K562 (cell line): ENCODE data around the gene TBX10. TPM values are rescaled to one million over a fixed set of nuclear protein-coding genes. Genes with fewer than 3 reads are reported as not detected.

ENCODE experiments used
- AFF1 ChIP-seq, 2 experiments: fragments of 450-650 bp; IDR thresholded peaks; 2 replicates each; pipeline ENCODE4 v1.6.1; 2018; ENCODE audit warnings: mild to moderate bottlenecking in 2 of 2, low read depth in 1 of 2; ENCODE audit not compliant: partially characterized antibody in 2 of 2
- ARID2 ChIP-seq: fragments of 450-650 bp; IDR thresholded peaks from 2 replicates; pipeline ENCODE4 v1.6.1; 2017; ENCODE audit warnings: antibody characterized with exemption, mild to moderate bottlenecking
- CEBPZ ChIP-seq: fragments of 150-350 bp; IDR thresholded peaks from 2 replicates; pipeline ENCODE4 v1.6.1; 2014; ENCODE audit warnings: low read depth, mild to moderate bottlenecking, low read length, borderline replicate concordance
- CTCFL ChIP-seq: IDR thresholded peaks from 2 replicates; pipeline ENCODE4 v1.6.1; 2011; ENCODE audit warnings: borderline replicate concordance, low read depth, mild to moderate bottlenecking, moderate library complexity, low read length; ENCODE audit not compliant: insufficient read depth, poor library complexity, severe bottlenecking
- FOXP1 ChIP-seq: sonication (generic); formaldehyde crosslinking; IDR thresholded peaks from 2 replicates; pipeline ENCODE4 v1.8.0; 2022; ENCODE audit warnings: mild to moderate bottlenecking, missing genetic modification reagents
- JUND ChIP-seq, 2 experiments: IDR thresholded peaks; 2 replicates in 1 of 2; 3 replicates in 1 of 2; pipeline ENCODE4 v1.6.1; 2011; ENCODE audit warnings: borderline replicate concordance in 2 of 2, low read depth in 2 of 2, low read length in 2 of 2, improper control_type of control experiment in 1 of 2, missing biosample characterization in 1 of 2, missing genetic modification characterization in 1 of 2, missing genetic modification reagents in 1 of 2
- POLR2B ChIP-seq: fragments of 450-650 bp; IDR thresholded peaks from 2 replicates; pipeline ENCODE4 v1.6.1; 2018; ENCODE audit warnings: low read depth; ENCODE audit not compliant: partially characterized antibody
- PPARD ChIP-seq: fragments of 250-450 bp; sonication (Bioruptor Pico); IDR thresholded peaks from 2 replicates; pipeline ENCODE4 v1.8.0; 2022; ENCODE audit warnings: inconsistent platforms, mild to moderate bottlenecking, moderate library complexity
- RBBP5 ChIP-seq: fragments of 200-600 bp; sonication (generic); IDR thresholded peaks from 2 replicates; pipeline ENCODE4 v1.6.1; 2012; ENCODE audit warnings: borderline replicate concordance, mild to moderate bottlenecking, low read length, control low read depth, inconsistent platforms; ENCODE audit not compliant: insufficient read depth, poor library complexity, severe bottlenecking
- RBM39 ChIP-seq: fragments of 200-400 bp; formaldehyde crosslinking; optimal IDR thresholded peaks from 2 replicates; pipeline ENCODE3; 2018; ENCODE audit warnings: low read depth, low read length
- SIN3A ChIP-seq, 2 experiments: fragments of 150-350 bp in 1 of 2; IDR thresholded peaks; 2 replicates each; pipeline ENCODE4 v1.6.1; 2011 to 2016; ENCODE audit warnings: borderline replicate concordance in 2 of 2, low read depth in 2 of 2, low read length in 2 of 2, mild to moderate bottlenecking in 2 of 2, moderate library complexity in 2 of 2; ENCODE audit not compliant: control insufficient read depth in 1 of 2
- ZBTB9 ChIP-seq: fragments of 450-650 bp; formaldehyde crosslinking; IDR thresholded peaks from 2 replicates; pipeline ENCODE4 v1.4.0; 2020; ENCODE audit warnings: mild to moderate bottlenecking, moderate library complexity
- ZNF75A ChIP-seq: fragments of 450-650 bp; formaldehyde crosslinking; IDR thresholded peaks from 2 replicates; pipeline ENCODE4 v1.4.0; 2020; ENCODE audit warnings: mild to moderate bottlenecking
- polyA plus RNA-seq, 8 experiments: library from polyadenylated mRNA; depleted of rRNA in 4 of 8; stranded (reverse) in 5 of 8; unstranded in 3 of 8; fragments of >200 nt; fragmentation: Nextera tagmentation in 2 of 8; fragmentation: Illumina TruSeq in 1 of 8; extraction: Ambion mirVana in 2 of 8; extraction: Trizol in 1 of 8; gene quantifications; 2 replicates each; pipeline versions ENCODE4 v1.2.1 to v1.2.3, GENCODE V29; 2011 to 2014; ENCODE audit warnings: inconsistent platforms in 1 of 8, missing spikeins in 1 of 8
- total RNA-seq, 7 experiments: library from RNA; depleted of rRNA in 6 of 7; stranded (reverse); fragments of >200 nt in 6 of 7; fragmentation: Illumina TruSeq in 2 of 7; extraction: Trizol in 2 of 7; gene quantifications; 2 replicates each; pipeline versions ENCODE4 v1.2.1 to v1.2.3, GENCODE V29; 2011 to 2021; ENCODE audit warnings: low replicate concordance in 1 of 7

TBX10 gene
- total and polyA plus RNA-seq, 9 of the 15 experiments (the other 6 are each of a cell fraction or from before 2014, with no cell fraction given) = not detected

- TF ChIP-seq POLR2B (peak; percentile 70), ZBTB9 (CRISPR knock-in tag) (peak; percentile 91), JUND (IDR thresholded peaks at IDR 0.05; ENCODE audit: borderline replicate concordance, low read depth, low read length) (no peak), JUND (tag; IDR thresholded peaks at IDR 0.05; ENCODE audit: borderline replicate concordance, low read depth, low read length) (peak; percentile 34; the same call in 1 of the 3 replicates), RBBP5 (peak; percentile 57), CTCFL (peak; percentile 40), AFF1 (IDR thresholded peaks at IDR 0.05; ENCODE audit: low read depth in 1 of 2, partially characterized antibody in 2 of 2) (peak in 1 of 2 experiments; percentile 58), RBM39 (no peak), SIN3A (IDR thresholded peaks at IDR 0.05; ENCODE audit: borderline replicate concordance in 2 of 2, control insufficient read depth in 1 of 2, low read depth in 2 of 2, low read length in 2 of 2) (peak; percentile 44 to 52; a peak in 1 of 4 replicates), ZNF75A (CRISPR knock-in tag) (0 out of 2 replicates have a peak, but pooled peaks have one; percentile 15), PPARD (CRISPR knock-in tag) (no peak), FOXP1 (CRISPR knock-in tag) (no peak), ARID2 (0 out of 2 replicates have a peak, but pooled peaks have one; percentile 19), CEBPZ (no peak)
Observed at GRCh38 chr11:67630228-67630942, 9.2 kb downstream of the TBX10 start (continued).
